T-helper 2 cell treated with Interferon-gamma antibody and Interleukin-4, amounts not matched to agents 100 ng/mL and 5 ng/mL, for 36 hours (primary cell): Measurements from ENCODE around the gene ZBTB46. TPM values are rescaled to one million over a fixed set of nuclear protein-coding genes. Genes with fewer than 3 reads are reported as not detected.
"Not testable (repeated sequence)": the region's sequence is repeated elsewhere in the genome, so short reads cannot be mapped to it uniquely, and the experiment has no call there.

ENCODE experiments used
- intact Hi-C: fragments of 100-400 bp; cut with micrococcal nuclease; formaldehyde crosslinking; loops from one replicate; pipeline ENCODE4 v1.15.1; 2023
- total RNA-seq: library from RNA; stranded (reverse); gene quantifications from 2 replicates; pipeline ENCODE4 v1.2.3, GENCODE V29; 2022

The ZBTB46 gene
- total RNA-seq, 1 donor from 2014 or later, result 0.32 TPM

- intact Hi-C loops, result loop anchor here (2.0 to 10.0 kb wide), 3 partner anchors 31 to 127 kb away; partner anchors contain the start of genes ABHD16B, ARFRP1 and TPD52L2
Measured at GRCh38 chr20:63737695-63737944, 93.4 kb downstream of the ZBTB46 start.

GRCh38 chr20:63736893-63737694, 94.0 kb downstream of the ZBTB46 start:
- intact Hi-C loops, result loop anchor here (2.0 to 10.0 kb wide), 3 partner anchors 30 to 128 kb away; partner anchors contain the start of genes ABHD16B, ARFRP1 and TPD52L2

GRCh38 chr20:63735859-63736718, 95.0 kb downstream of the ZBTB46 start, which contains the start of gene LIME1:
Gene LIME1 (plus strand): TSS chr20:63736664. CDS start chr20:63737550, 886 bp downstream.
- intact Hi-C loops, result loop anchor here (2.0 to 10.0 kb wide), 3 partner anchors 29 to 129 kb away; partner anchors contain the start of genes ABHD16B, ARFRP1 and TPD52L2

GRCh38 chr20:63734946-63735858, 95.9 kb downstream of the ZBTB46 start:
- intact Hi-C loops, result loop anchor here (5.0 to 10.0 kb wide), 2 partner anchors 93 to 130 kb away; partner anchors contain the start of genes ABHD16B and TPD52L2

GRCh38 chr20:63734111-63734945, 96.7 kb downstream of the ZBTB46 start:
- intact Hi-C loops, result loop anchor here (10.0 kb wide), 1 partner anchor 130 kb away; the partner anchor contains the start of genes ABHD16B and TPD52L2

- intact Hi-C loops, result loop anchor here (10.0 kb wide), 1 partner anchor 131 kb away; the partner anchor contains the start of genes ABHD16B and TPD52L2
Measured at GRCh38 chr20:63733579-63734081, 97.4 kb downstream of the ZBTB46 start.

- intact Hi-C loops, result loop anchor here (10.0 kb wide), 1 partner anchor 132 kb away; the partner anchor contains the start of genes ABHD16B and TPD52L2
Measured at GRCh38 chr20:63733117-63733516, 97.9 kb downstream of the ZBTB46 start.

- intact Hi-C loops, result loop anchor here (10.0 kb wide), 1 partner anchor 132 kb away; the partner anchor contains the start of genes ABHD16B and TPD52L2
Measured at GRCh38 chr20:63732118-63733095, 98.7 kb downstream of the ZBTB46 start.

- intact Hi-C loops, result loop anchor here (10.0 kb wide), 1 partner anchor 133 kb away; the partner anchor contains the start of genes ABHD16B and TPD52L2
Measured at GRCh38 chr20:63731410-63731809, 99.7 kb downstream of the ZBTB46 start.

GRCh38 chr20:63730189-63730733, 100.8 kb downstream of the ZBTB46 start:
- intact Hi-C loops, result loop anchor here (10.0 kb wide), 1 partner anchor 135 kb away; the partner anchor contains the start of genes ABHD16B and TPD52L2

- intact Hi-C loops, result not testable (repeated sequence)
Measured at GRCh38 chr20:63722967-63723622, 108.0 kb downstream of the ZBTB46 start.

- intact Hi-C loops, result no loop called here
Measured at GRCh38 chr20:63718996-63719395, 112.1 kb downstream of the ZBTB46 start.

- intact Hi-C loops, result no loop called here
Measured at GRCh38 chr20:63714858-63715257, 116.2 kb downstream of the ZBTB46 start.

GRCh38 chr20:63712191-63712590, 118.9 kb downstream of the ZBTB46 start:
- intact Hi-C loops, result no loop called here

GRCh38 chr20:63711085-63711645, 119.9 kb downstream of the ZBTB46 start:
- intact Hi-C loops, result no loop called here

GRCh38 chr20:63709149-63709527, 121.9 kb downstream of the ZBTB46 start:
- intact Hi-C loops, result loop anchor here (5.0 kb wide), 1 partner anchor 172 kb away; the partner anchor contains the start of gene PTK6
